Activated T-cell treated with anti-CD3 and anti-CD28 coated beads, Interleukin-2, amount 50 U/mL, for 4 hours (primary cell): Measurements from ENCODE around the gene NFAM1. TPM values are rescaled to one million over a fixed set of nuclear protein-coding genes. Genes with fewer than 3 reads are reported as not detected.

Source experiments
- ATAC-seq, 2 donors: fragments of 200-7000 bp; cut with Tn5 transposase; one replicate each; pipeline ENCODE4 v1.10.0; 2021
- DNase-seq: peaks from one replicate; pipeline ENCODE4 v3.0.0-alpha.2; 2020
- H3K27me3 Mint-ChIP-seq: one replicate; pipeline ENCODE4 v1.8.0; 2021; ENCODE audit warnings: low read depth, mixed read lengths
- H3K36me3 Mint-ChIP-seq: one replicate; pipeline ENCODE4 v1.8.0; 2022; ENCODE audit warnings: mixed read lengths; ENCODE audit not compliant: insufficient read depth
- H3K4me1 Mint-ChIP-seq: one replicate; pipeline ENCODE4 v1.8.0; 2021; ENCODE audit warnings: low read depth, mixed read lengths
- H3K4me3 Mint-ChIP-seq: one replicate; pipeline ENCODE4 v1.8.0; 2021; ENCODE audit warnings: mild to moderate bottlenecking, moderate library complexity, mixed read lengths
- H3K9me3 Mint-ChIP-seq: one replicate; pipeline ENCODE4 v1.8.0; 2021; ENCODE audit warnings: mixed read lengths
- total RNA-seq, 3 donors: library from RNA; stranded (reverse); gene quantifications; one replicate each; pipeline ENCODE4 v1.2.1, GENCODE V29; 2021

Gene NFAM1
- total RNA-seq, 3 donors from 2014 or later = 0.03 to 0.11 TPM; not detected in 1

DNA sequence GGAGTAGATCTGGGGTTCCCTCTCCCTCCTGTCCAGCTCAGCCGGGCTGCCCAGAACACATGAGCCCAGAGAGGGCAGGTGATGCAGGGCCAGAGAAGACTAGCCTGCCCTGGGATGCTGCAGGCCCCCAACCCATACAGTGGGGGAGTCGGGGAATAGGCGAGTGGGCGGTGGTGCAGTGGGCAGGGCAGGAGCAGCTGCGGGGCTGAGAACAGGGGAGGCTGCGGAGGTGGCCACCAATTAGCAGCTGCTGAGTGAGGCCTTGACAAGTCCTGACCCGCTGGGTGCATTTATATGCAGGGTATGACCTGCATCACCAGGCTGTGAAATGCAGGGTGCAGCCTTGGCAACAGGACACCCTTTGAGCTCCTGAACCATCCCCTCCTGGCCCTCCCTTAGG, 43.1 kb downstream of the NFAM1 start:
- ATAC-seq (no peak), DNase-seq (no peak)
- peaks cover 2% of the 10 kb centered on the region for H3K27me3 Mint-ChIP-seq
- no peaks in the 10 kb centered on the region for H3K4me1 Mint-ChIP-seq
- H3K4me3 Mint-ChIP-seq = no peak overlapping the region
- H3K36me3 Mint-ChIP-seq = no peaks in the 10 kb centered on the region
- H3K9me3 Mint-ChIP-seq = no peaks in the 10 kb centered on the region

DNA sequence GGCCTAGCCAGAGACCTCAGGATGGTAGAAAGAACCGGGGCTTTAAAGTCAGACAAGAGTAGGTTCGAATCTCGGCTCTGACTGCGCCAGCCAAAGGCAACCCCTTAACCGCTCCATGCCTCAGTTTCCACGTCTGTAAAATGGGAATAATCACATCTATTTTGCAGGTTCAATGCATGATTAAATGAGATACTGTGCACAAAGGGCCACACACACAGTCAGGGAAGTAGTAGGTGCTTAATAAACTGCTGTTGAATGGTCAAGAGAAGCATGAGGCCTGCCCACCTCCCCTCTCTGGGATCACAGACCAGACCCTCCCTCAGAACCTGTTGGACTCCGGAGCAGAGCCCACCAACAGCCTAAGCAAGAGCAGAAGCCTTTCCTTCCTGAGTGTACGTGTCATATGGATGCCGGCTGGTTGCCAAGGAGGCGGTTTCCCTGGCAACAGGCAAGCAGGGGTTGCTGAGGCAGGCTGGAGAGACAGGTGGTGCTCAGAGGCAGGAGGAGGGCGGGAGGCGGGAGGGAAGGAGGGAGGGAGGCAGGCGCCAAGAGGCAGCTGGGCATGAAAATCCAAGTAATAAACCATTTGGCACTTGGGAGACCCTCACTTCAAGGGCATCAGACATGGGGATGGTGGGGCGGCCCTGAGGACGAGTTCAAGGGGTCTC, 43.9 kb downstream of the NFAM1 start:
- Mint-ChIP-seq H3K4me3 (no peak overlapping the region), H3K4me1 (no peaks in the 10 kb centered on the region), H3K36me3 (no peaks in the 10 kb centered on the region), H3K9me3 (no peaks in the 10 kb centered on the region), H3K27me3 (peaks cover 2% of the 10 kb centered on the region)
- DNase-seq (no peak), ATAC-seq (no peak)

DNA sequence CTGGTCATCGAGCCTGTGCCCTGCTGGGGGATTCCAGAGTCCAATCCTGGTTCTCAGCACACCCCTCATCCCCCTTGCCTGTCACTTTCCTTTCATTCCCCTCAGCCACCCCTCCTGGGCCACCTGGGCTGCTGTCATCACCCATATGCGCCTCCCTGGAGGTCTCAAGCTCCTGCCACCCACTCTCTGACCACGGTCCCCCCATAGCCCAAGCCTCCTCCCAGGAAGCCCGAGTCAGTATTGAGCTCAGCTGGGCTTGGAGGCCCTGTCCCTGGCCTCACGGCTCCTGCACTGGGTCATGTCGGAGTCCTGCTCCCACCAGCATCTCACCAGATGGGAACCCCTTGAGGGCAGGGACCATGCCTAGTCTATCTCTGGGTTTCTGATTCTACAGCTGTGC, 44.6 kb downstream of the NFAM1 start:
- Mint-ChIP-seq H3K4me3 (no peak overlapping the region), H3K36me3 (no peaks in the 10 kb centered on the region), H3K4me1 (no peaks in the 10 kb centered on the region), H3K27me3 (peaks cover 2% of the 10 kb centered on the region), H3K9me3 (no peaks in the 10 kb centered on the region)
- no peak for DNase-seq
- ATAC-seq = no peak

DNA sequence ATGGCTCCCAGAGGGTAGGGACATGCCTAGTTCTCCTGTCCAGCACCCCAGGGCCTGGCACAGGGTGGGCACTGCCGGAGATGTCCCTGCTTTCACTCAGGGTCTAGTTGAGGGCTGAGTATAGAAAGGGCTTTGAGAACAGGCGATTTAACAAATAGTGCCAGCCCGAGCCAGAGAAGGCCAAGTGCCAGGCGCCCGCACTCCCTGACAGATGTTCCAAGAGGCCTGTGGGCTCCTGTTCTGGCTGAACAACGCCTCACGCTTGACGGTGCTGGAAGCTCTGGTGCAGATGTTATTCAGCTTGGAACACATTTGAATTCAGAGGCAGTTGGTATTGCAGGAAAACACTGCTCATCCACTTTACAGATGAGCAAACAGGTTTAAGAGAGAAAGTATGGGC, 46.5 kb downstream of the NFAM1 start:
- Mint-ChIP-seq H3K4me1 (no peaks in the 10 kb centered on the region), H3K27me3 (peaks cover 2% of the 10 kb centered on the region), H3K9me3 (no peaks in the 10 kb centered on the region), H3K36me3 (no peaks in the 10 kb centered on the region), H3K4me3 (no peak overlapping the region)
- ATAC-seq (no peak), DNase-seq (no peak)

GRCh38 chr22:42384506-42384905, 47.7 kb downstream of the NFAM1 start:
- DNase-seq (no peak), ATAC-seq (no peak)
- Mint-ChIP-seq H3K27me3 (no peaks in the 10 kb centered on the region), H3K9me3 (no peaks in the 10 kb centered on the region), H3K4me3 (no peak overlapping the region), H3K36me3 (no peaks in the 10 kb centered on the region), H3K4me1 (no peaks in the 10 kb centered on the region)

- no peak for ATAC-seq
- Mint-ChIP-seq H3K9me3 (no peaks in the 10 kb centered on the region), H3K27me3 (no peaks in the 10 kb centered on the region), H3K4me3 (no peak overlapping the region), H3K36me3 (no peaks in the 10 kb centered on the region), H3K4me1 (no peaks in the 10 kb centered on the region)
- DNase-seq = no peak
Observed at GRCh38 chr22:42383851-42384417, 48.3 kb downstream of the NFAM1 start.

GRCh38 chr22:42383287-42383686, 48.9 kb downstream of the NFAM1 start:
- Mint-ChIP-seq H3K27me3 (no peaks in the 10 kb centered on the region), H3K4me1 (no peaks in the 10 kb centered on the region), H3K36me3 (no peaks in the 10 kb centered on the region), H3K9me3 (no peaks in the 10 kb centered on the region), H3K4me3 (no peak overlapping the region)
- ATAC-seq (no peak), DNase-seq (no peak)

DNA sequence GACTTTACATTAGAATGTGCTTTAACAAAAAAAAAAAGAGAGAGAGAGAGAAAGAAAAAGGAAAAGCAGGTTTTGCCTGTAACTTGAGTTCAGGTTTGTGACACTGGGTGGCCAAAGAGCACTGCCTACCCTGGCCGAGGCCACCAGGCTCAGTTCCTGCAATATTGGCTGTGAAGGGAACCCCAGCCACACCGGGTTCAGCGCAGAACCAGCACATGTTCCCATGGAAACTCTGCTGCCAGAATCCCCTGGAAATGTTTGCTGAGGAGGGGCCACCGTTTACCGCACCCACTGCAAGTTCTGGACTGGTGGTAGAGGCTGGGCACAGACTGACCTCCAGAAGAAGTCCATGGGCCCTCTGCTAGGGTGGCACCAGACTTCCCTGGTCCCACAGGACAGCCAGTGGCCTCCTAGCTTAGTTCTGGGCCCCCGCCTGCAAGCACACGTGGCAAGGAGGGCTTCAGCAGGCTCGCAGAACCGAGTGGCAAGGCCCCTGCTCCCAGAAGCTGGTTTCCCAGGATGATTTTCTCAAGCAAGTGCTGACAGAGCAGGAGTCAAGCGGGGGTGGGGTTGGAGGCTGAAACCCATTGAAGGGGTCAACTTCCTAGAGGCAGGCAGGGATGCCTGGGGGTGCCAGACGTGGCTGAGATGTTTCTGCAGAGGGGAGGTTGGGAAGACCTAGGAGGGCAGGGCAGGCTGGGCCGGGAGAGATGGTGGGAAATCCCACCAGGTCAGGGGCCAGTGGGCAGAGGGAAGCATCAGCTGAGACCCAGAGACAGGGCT, 51.2 kb downstream of the NFAM1 start:
- no peaks in the 10 kb centered on the region for H3K27me3 Mint-ChIP-seq
- no peak overlapping the region for H3K4me3 Mint-ChIP-seq
- DNase-seq (no peak), ATAC-seq (no peak)
- no peaks in the 10 kb centered on the region for H3K36me3 Mint-ChIP-seq
- H3K9me3 Mint-ChIP-seq = no peaks in the 10 kb centered on the region
- H3K4me1 Mint-ChIP-seq = no peaks in the 10 kb centered on the region

GRCh38 chr22:42379966-42380537, 52.2 kb downstream of the NFAM1 start:
- Mint-ChIP-seq H3K36me3 (no peaks in the 10 kb centered on the region), H3K4me1 (no peaks in the 10 kb centered on the region), H3K27me3 (no peaks in the 10 kb centered on the region), H3K4me3 (no peak overlapping the region), H3K9me3 (no peaks in the 10 kb centered on the region)
- DNase-seq (no peak), ATAC-seq (no peak)

- H3K4me3 Mint-ChIP-seq = no peak overlapping the region
- H3K36me3 Mint-ChIP-seq = no peaks in the 10 kb centered on the region
- no peaks in the 10 kb centered on the region for H3K27me3 Mint-ChIP-seq
- no peak for ATAC-seq
- peaks cover 2% of the 10 kb centered on the region for H3K4me1 Mint-ChIP-seq
- no peak for DNase-seq
- no peaks in the 10 kb centered on the region for H3K9me3 Mint-ChIP-seq
Observed at GRCh38 chr22:42376711-42377554, 55.3 kb downstream of the NFAM1 start.

GRCh38 chr22:42375982-42376381, 56.2 kb downstream of the NFAM1 start:
- no peak for ATAC-seq
- Mint-ChIP-seq H3K27me3 (no peaks in the 10 kb centered on the region), H3K4me1 (peaks cover 2% of the 10 kb centered on the region), H3K9me3 (no peaks in the 10 kb centered on the region), H3K36me3 (no peaks in the 10 kb centered on the region), H3K4me3 (no peak overlapping the region)
- no peak for DNase-seq

- peaks cover 9% of the 10 kb centered on the region for H3K4me1 Mint-ChIP-seq
- DNase-seq (no peak), ATAC-seq (no peak)
- H3K4me3 Mint-ChIP-seq = no peak overlapping the region
- H3K36me3 Mint-ChIP-seq = no peaks in the 10 kb centered on the region
- H3K27me3 Mint-ChIP-seq = peaks cover 5% of the 10 kb centered on the region
- no peaks in the 10 kb centered on the region for H3K9me3 Mint-ChIP-seq
Observed at GRCh38 chr22:42372976-42373375, 59.2 kb downstream of the NFAM1 start.

DNA sequence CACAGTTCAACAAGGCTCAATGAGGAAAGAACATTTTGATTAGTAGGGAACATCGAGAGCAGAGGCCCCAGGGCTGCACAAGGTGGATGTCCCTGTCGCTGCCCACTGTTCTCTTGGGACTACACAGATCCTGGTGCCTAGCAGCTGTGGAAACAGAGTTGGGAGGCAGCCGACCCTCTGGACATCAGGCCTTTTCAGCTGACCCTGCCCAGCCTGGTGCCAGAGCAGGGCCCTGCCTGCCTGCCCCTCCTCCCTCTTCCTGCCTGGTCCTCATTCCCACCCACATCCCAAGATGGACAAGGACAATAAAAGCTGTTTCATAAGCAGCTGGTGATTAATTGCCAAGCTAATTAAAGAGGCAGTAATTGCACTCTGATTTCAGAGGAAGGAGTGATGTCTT, 60.7 kb downstream of the NFAM1 start:
- Mint-ChIP-seq H3K4me1 (peaks cover 15% of the 10 kb centered on the region), H3K27me3 (peaks cover 18% of the 10 kb centered on the region), H3K9me3 (no peaks in the 10 kb centered on the region), H3K36me3 (no peaks in the 10 kb centered on the region), H3K4me3 (no peak overlapping the region)
- ATAC-seq (no peak), DNase-seq (no peak)

DNA sequence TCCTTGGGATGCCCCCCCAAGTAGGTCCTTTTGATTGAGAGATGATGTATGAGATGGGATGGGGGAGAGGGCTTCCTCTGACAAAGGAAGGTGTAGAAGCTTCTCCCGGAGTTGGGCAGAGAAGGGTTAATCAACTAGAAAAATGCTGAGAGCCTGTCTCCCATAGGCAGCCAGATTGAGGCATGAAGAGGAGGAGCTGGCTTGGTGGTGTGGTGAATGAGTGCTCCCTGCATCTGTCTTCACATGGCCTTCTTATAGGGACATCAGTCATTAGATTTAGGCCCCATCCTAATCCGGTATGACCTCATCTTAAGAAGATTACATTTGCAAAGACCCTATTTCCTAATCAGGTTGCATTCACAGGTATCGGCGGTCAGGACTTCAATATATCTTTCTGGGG, 61.1 kb downstream of the NFAM1 start:
- H3K27me3 Mint-ChIP-seq = peaks cover 22% of the 10 kb centered on the region
- DNase-seq = no peak
- H3K4me1 Mint-ChIP-seq = peaks cover 15% of the 10 kb centered on the region
- no peaks in the 10 kb centered on the region for H3K36me3 Mint-ChIP-seq
- ATAC-seq = no peak
- no peak overlapping the region for H3K4me3 Mint-ChIP-seq
- no peaks in the 10 kb centered on the region for H3K9me3 Mint-ChIP-seq
